Measurements from ENCODE around the gene CDH6. TPM values are rescaled to one million over a fixed set of nuclear protein-coding genes. Genes with fewer than 3 reads are reported as not detected.

CDH6 gene
- total RNA-seq, 1 donor from 2014 or later: 90.1 TPM

- Mint-ChIP-seq H3K27me3 (ENCODE audit: low read depth, unreplicated experiment) (no peaks in the 10 kb centered on the region), H3K4me1 (ENCODE audit: low read depth, unreplicated experiment) (peaks cover 14% of the 10 kb centered on the region), H3K27ac (ENCODE audit: unreplicated experiment) (no peak overlapping the region), H3K36me3 (ENCODE audit: low read depth, unreplicated experiment) (no peaks in the 10 kb centered on the region), H3K9me3 (ENCODE audit: unreplicated experiment) (no peaks in the 10 kb centered on the region), H3K4me3 (ENCODE audit: unreplicated experiment) (no peak overlapping the region)
- Histone ChIP-seq H3K4me2 (ENCODE audit: low read length) (no peak overlapping the region), H2AFZ (ENCODE audit: low read depth, low read length) (no peak overlapping the region), H3K9ac (ENCODE audit: low read length) (no peak overlapping the region), H3K4me3 (ENCODE audit: insufficient read depth, low read depth, low read length) (no peak overlapping the region), H3K9me3 (ENCODE audit: insufficient read depth, low read depth, low read length) (no peaks in the 10 kb centered on the region), H3K4me1 (ENCODE audit: insufficient read depth, low read length) (no peaks in the 10 kb centered on the region), H3K79me2 (ENCODE audit: insufficient read depth, low read length) (no peaks in the 10 kb centered on the region), H3K27me3 (ENCODE audit: insufficient read depth, low read length) (no peaks in the 10 kb centered on the region), H3K27ac (ENCODE audit: low read depth, low read length) (no peak overlapping the region), H3K36me3 (ENCODE audit: insufficient read depth, low read length) (no peaks in the 10 kb centered on the region), H4K20me1 (ENCODE audit: insufficient read depth, low read length) (no peaks in the 10 kb centered on the region)
- DNase-seq (ENCODE audit: low read depth): no peak
- no peak for FAIRE-seq
- no peak for TF ChIP-seq EZH2 (IDR thresholded peaks at IDR 0.05; ENCODE audit: insufficient read depth, low read length)
- TF ChIP-seq, protein P1, sequence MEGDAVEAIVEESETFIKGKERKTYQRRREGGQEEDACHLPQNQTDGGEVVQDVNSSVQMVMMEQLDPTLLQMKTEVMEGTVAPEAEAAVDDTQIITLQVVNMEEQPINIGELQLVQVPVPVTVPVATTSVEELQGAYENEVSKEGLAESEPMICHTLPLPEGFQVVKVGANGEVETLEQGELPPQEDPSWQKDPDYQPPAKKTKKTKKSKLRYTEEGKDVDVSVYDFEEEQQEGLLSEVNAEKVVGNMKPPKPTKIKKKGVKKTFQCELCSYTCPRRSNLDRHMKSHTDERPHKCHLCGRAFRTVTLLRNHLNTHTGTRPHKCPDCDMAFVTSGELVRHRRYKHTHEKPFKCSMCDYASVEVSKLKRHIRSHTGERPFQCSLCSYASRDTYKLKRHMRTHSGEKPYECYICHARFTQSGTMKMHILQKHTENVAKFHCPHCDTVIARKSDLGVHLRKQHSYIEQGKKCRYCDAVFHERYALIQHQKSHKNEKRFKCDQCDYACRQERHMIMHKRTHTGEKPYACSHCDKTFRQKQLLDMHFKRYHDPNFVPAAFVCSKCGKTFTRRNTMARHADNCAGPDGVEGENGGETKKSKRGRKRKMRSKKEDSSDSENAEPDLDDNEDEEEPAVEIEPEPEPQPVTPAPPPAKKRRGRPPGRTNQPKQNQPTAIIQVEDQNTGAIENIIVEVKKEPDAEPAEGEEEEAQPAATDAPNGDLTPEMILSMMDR (IDR thresholded peaks at IDR 0.05; ENCODE audit: insufficient read depth, low read depth, low read length): no peak
Observed at GRCh38 chr5:31185951-31186350, 7.5 kb upstream of the CDH6 start.

DNA sequence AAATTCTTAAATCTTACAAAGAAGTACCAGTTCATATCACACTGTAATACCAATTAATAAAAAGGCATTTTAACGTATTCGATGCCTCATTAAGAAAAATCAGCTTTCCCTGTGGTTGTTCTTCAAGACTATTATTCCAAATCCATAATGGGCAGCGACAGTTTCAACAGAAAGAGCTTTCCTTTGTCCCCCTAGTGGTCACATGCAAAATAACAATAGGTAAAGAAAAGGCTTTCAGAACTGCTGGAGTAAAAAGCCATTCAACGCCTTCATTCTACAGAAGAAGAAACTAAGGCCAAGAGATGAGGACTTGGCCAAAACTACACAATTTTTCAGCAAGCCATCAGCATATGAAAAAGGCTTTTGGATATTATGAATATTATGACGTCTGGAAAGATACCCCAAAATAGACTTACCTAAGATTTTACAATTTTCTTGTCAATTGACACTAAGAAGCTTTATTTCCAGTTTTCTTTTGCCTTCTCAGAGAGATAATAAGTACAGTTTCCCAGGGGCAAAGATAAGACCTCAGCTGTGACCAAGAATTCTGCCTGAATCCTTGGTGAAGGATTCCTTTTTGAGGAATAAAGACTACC is 6.7 kb upstream of the CDH6 start:
- H3K4me3 Mint-ChIP-seq (ENCODE audit: unreplicated experiment): no peak overlapping the region
- peak; percentile 50 for FAIRE-seq
- Histone ChIP-seq H3K4me2 (ENCODE audit: low read length) (no peak overlapping the region), H3K36me3 (ENCODE audit: insufficient read depth, low read length) (no peaks in the 10 kb centered on the region), H4K20me1 (ENCODE audit: insufficient read depth, low read length) (no peaks in the 10 kb centered on the region), H3K9ac (ENCODE audit: low read length) (no peak overlapping the region), H2AFZ (ENCODE audit: low read depth, low read length) (no peak overlapping the region), H3K9me3 (ENCODE audit: insufficient read depth, low read depth, low read length) (no peaks in the 10 kb centered on the region), H3K4me1 (ENCODE audit: insufficient read depth, low read length) (no peaks in the 10 kb centered on the region), H3K4me3 (ENCODE audit: insufficient read depth, low read depth, low read length) (no peak overlapping the region), H3K27me3 (ENCODE audit: insufficient read depth, low read length) (no peaks in the 10 kb centered on the region), H3K79me2 (ENCODE audit: insufficient read depth, low read length) (no peaks in the 10 kb centered on the region), H3K27ac (ENCODE audit: low read depth, low read length) (no peak overlapping the region)
- no peak for DNase-seq (ENCODE audit: low read depth)
- no peaks in the 10 kb centered on the region for H3K9me3 Mint-ChIP-seq (ENCODE audit: unreplicated experiment)
- no peaks in the 10 kb centered on the region for H3K27me3 Mint-ChIP-seq (ENCODE audit: low read depth, unreplicated experiment)
- no peaks in the 10 kb centered on the region for H3K36me3 Mint-ChIP-seq (ENCODE audit: low read depth, unreplicated experiment)
- H3K27ac Mint-ChIP-seq (ENCODE audit: unreplicated experiment): no peak overlapping the region
- TF ChIP-seq EZH2 (IDR thresholded peaks at IDR 0.05; ENCODE audit: insufficient read depth, low read length): no peak
- TF ChIP-seq, protein P1 (IDR thresholded peaks at IDR 0.05; ENCODE audit: insufficient read depth, low read depth, low read length): peak; percentile 86
- peaks cover 14% of the 10 kb centered on the region for H3K4me1 Mint-ChIP-seq (ENCODE audit: low read depth, unreplicated experiment)

- Mint-ChIP-seq H3K27me3 (ENCODE audit: low read depth, unreplicated experiment) (peaks cover 3% of the 10 kb centered on the region), H3K36me3 (ENCODE audit: low read depth, unreplicated experiment) (no peaks in the 10 kb centered on the region), H3K9me3 (ENCODE audit: unreplicated experiment) (no peaks in the 10 kb centered on the region), H3K27ac (ENCODE audit: unreplicated experiment) (no peak overlapping the region), H3K4me1 (ENCODE audit: low read depth, unreplicated experiment) (peaks cover 15% of the 10 kb centered on the region), H3K4me3 (ENCODE audit: unreplicated experiment) (no peak overlapping the region)
- FAIRE-seq (no peak), DNase-seq (ENCODE audit: low read depth) (no peak)
- Histone ChIP-seq H3K4me1 (ENCODE audit: insufficient read depth, low read length) (no peaks in the 10 kb centered on the region), H2AFZ (ENCODE audit: low read depth, low read length) (no peak overlapping the region), H3K4me3 (ENCODE audit: insufficient read depth, low read depth, low read length) (no peak overlapping the region), H3K79me2 (ENCODE audit: insufficient read depth, low read length) (no peaks in the 10 kb centered on the region), H3K27ac (ENCODE audit: low read depth, low read length) (no peak overlapping the region), H3K36me3 (ENCODE audit: insufficient read depth, low read length) (no peaks in the 10 kb centered on the region), H3K9me3 (ENCODE audit: insufficient read depth, low read depth, low read length) (no peaks in the 10 kb centered on the region), H4K20me1 (ENCODE audit: insufficient read depth, low read length) (no peaks in the 10 kb centered on the region), H3K4me2 (ENCODE audit: low read length) (no peak overlapping the region), H3K9ac (ENCODE audit: low read length) (no peak overlapping the region), H3K27me3 (ENCODE audit: insufficient read depth, low read length) (no peaks in the 10 kb centered on the region)
- no peak for TF ChIP-seq EZH2 (IDR thresholded peaks at IDR 0.05; ENCODE audit: insufficient read depth, low read length)
- TF ChIP-seq, protein P1 (IDR thresholded peaks at IDR 0.05; ENCODE audit: insufficient read depth, low read depth, low read length): no peak
Observed at GRCh38 chr5:31187591-31187990, 5.9 kb upstream of the CDH6 start.
